ENCODE results near the gene MSH5. TPM values are rescaled to one million over a fixed set of nuclear protein-coding genes. Genes with fewer than 3 reads are reported as not detected.

MSH5 gene
- total RNA-seq, 1 donor from 2014 or later: 8.9 TPM

DNA sequence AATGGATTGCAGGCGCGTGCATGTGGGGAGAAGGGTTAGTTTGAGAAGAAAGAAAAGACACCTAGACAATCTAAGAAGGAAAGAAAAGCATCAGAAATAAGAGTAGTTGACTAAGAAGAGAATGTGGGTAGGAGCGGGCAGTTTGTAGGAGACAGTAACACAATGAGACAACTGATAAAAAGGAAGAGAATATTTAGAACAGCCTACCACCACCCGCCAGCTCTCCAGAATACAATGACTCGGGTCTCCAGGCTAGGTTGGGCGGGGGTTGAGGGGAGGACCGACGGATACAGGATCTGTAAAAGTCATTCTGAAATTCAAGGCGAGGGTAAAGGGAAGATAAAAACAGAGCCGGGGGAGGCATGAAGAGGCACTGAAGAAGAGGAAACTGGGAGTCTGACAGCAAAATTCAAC, 37.4 kb upstream of the MSH5 start:
- DNase-seq (ENCODE audit: low read depth): no peak
- no peaks in the 10 kb centered on the region for H3K27me3 ChIP-seq (ENCODE audit: control insufficient read depth, insufficient read depth, low read length)
- H3K4me3 ChIP-seq (ENCODE audit: low read depth, low read length): peak overlapping the region; percentile 81
- TF ChIP-seq, protein P1, sequence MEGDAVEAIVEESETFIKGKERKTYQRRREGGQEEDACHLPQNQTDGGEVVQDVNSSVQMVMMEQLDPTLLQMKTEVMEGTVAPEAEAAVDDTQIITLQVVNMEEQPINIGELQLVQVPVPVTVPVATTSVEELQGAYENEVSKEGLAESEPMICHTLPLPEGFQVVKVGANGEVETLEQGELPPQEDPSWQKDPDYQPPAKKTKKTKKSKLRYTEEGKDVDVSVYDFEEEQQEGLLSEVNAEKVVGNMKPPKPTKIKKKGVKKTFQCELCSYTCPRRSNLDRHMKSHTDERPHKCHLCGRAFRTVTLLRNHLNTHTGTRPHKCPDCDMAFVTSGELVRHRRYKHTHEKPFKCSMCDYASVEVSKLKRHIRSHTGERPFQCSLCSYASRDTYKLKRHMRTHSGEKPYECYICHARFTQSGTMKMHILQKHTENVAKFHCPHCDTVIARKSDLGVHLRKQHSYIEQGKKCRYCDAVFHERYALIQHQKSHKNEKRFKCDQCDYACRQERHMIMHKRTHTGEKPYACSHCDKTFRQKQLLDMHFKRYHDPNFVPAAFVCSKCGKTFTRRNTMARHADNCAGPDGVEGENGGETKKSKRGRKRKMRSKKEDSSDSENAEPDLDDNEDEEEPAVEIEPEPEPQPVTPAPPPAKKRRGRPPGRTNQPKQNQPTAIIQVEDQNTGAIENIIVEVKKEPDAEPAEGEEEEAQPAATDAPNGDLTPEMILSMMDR (IDR thresholded peaks at IDR 0.05; ENCODE audit: insufficient read depth, low read length, poor library complexity, severe bottlenecking): no peak
- no peaks in the 10 kb centered on the region for H3K36me3 ChIP-seq (ENCODE audit: control insufficient read depth, insufficient read depth, low read length)

DNA sequence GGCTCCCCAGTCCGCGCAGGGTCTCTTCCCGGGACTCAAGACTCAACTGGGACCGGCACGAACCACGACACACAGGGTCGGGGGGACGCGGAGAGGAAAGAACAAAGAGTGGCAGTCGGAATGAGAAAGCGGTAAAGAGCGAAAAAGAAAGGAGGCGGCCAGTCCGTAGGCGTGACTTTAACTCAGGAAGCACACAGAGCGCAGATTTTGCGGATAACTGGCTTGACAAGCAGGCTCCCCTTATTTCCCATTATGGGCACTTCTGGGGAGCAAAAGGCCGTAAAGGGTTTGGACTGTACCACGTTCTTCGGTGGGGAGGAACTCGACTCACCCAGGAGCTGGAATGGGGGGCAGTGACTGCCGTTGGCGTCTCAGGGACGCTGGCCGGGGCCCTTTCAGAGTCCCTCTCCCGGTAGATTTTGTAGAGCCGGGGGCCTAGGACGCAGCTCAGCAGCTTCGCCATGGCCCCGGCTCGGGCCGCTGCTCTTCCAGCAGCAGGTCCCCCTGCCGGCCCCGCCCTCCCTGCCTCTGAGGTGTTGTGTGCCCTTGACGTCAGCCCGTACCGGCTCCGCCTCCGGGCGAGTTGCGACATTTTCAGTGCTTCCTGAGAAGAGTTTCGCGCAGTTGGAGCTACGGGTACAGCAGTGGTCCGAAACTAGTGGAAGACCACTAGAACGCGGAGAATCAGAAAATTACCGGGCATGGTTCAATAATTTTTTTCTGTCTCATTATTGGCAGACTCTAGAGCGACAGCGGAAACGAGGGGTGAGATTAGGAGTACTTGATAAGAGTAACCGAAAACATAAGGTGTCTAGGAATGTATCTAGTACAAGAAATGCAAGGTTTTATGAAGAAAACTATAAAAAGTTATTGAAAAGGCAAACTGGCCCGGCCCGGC, 36.7 kb upstream of the MSH5 start, which contains the start of gene ABHD16A:
Gene ABHD16A (minus strand): TSS at position 506 of the 898 bp plus-strand sequence. CDS start 43 bp downstream, at position 463.
- peak within 1 kb of the TSS; percentile 81 for H3K4me3 ChIP-seq (ENCODE audit: low read depth, low read length)
- peak; percentile 96 for DNase-seq (ENCODE audit: low read depth)
- no peaks in the 10 kb centered on the region for H3K36me3 ChIP-seq (ENCODE audit: control insufficient read depth, insufficient read depth, low read length)
- H3K27me3 ChIP-seq (ENCODE audit: control insufficient read depth, insufficient read depth, low read length): no peaks in the 10 kb centered on the region
- TF ChIP-seq, protein P1 (IDR thresholded peaks at IDR 0.05; ENCODE audit: insufficient read depth, low read length, poor library complexity, severe bottlenecking): no peak

DNA sequence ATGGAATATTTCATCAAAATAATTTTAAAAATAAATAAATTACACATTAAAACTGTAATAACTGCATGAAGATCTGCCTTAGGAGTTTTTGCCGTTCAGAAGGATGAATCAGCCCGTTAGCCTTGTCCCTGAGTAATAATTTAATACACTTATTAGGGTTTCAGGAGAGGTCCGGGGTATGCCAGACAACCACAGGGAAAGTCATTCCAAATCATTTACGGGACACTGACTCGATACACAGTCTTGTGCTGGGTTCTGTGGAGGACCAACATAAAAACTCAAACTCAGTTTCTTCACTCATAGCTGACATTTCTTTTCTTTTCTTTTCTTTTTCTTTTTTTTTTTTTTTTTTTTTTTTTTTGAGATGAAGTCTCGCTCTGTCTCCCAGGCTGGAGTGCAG, 33.9 kb upstream of the MSH5 start:
- Histone ChIP-seq H3K4me3 (ENCODE audit: low read depth, low read length) (no peak overlapping the region), H3K27me3 (ENCODE audit: control insufficient read depth, insufficient read depth, low read length) (no peaks in the 10 kb centered on the region), H3K36me3 (ENCODE audit: control insufficient read depth, insufficient read depth, low read length) (no peaks in the 10 kb centered on the region)
- no peak for DNase-seq (ENCODE audit: low read depth)
- TF ChIP-seq, protein P1 (IDR thresholded peaks at IDR 0.05; ENCODE audit: insufficient read depth, low read length, poor library complexity, severe bottlenecking): no peak

DNA sequence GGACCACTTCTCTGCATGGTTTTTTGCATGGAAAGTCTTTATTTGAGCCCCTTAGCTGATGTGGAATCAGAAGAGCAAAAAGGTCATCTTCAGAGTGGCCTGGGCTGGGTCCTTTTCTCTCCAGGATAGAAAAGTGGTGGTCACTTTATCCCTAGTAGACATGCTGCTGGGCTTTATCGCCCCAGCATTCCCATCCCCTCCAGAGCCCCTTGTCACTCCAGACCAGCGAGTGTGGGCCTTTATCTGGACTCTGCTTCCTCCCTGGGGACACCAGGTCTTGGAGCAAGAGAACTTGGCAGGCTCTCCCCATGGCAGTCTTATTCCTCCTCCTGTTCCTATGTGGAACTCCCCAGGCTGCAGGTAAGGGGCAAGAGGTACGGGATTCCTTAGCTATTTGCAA, 33.2 kb upstream of the MSH5 start, which contains the start of gene LY6G6F:
Gene LY6G6F (plus strand): TSS at position 268 of the 400 bp plus-strand sequence. CDS start 41 bp downstream, at position 309.
- H3K4me3 ChIP-seq (ENCODE audit: low read depth, low read length): no peak within 1 kb of the TSS

DNA sequence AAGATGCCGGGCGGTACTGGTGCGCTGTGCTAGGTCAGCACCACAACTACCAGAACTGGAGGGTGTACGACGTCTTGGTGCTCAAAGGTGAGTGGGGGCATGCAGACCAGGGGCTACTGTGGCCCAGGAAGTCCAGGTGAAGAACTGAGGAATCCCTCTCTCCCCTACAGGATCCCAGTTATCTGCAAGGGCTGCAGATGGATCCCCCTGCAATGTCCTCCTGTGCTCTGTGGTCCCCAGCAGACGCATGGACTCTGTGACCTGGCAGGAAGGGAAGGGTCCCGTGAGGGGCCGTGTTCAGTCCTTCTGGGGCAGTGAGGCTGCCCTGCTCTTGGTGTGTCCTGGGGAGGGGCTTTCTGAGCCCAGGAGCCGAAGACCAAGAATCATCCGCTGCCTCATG, 32.1 kb upstream of the MSH5 start:
- no peak for DNase-seq (ENCODE audit: low read depth)
- Histone ChIP-seq H3K36me3 (ENCODE audit: control insufficient read depth, insufficient read depth, low read length) (no peaks in the 10 kb centered on the region), H3K4me3 (ENCODE audit: low read depth, low read length) (no peak overlapping the region), H3K27me3 (ENCODE audit: control insufficient read depth, insufficient read depth, low read length) (peaks cover 3% of the 10 kb centered on the region)
- TF ChIP-seq, protein P1 (IDR thresholded peaks at IDR 0.05; ENCODE audit: insufficient read depth, low read length, poor library complexity, severe bottlenecking): no peak

More for the DNA sequence above, 33.2 kb upstream of the MSH5 start, which contains the start of gene LY6G6F:
- Histone ChIP-seq H3K36me3 (ENCODE audit: control insufficient read depth, insufficient read depth, low read length) (no peaks in the 10 kb centered on the region), H3K27me3 (ENCODE audit: control insufficient read depth, insufficient read depth, low read length) (peaks cover 3% of the 10 kb centered on the region)
- no peak for DNase-seq (ENCODE audit: low read depth)
- TF ChIP-seq, protein P1 (IDR thresholded peaks at IDR 0.05; ENCODE audit: insufficient read depth, low read length, poor library complexity, severe bottlenecking): no peak
